ENCODE results near the gene PLEKHB2. TPM values are rescaled to one million over a fixed set of nuclear protein-coding genes. Genes with fewer than 3 reads are reported as not detected.

Gene PLEKHB2
- total RNA-seq, 1 experiment from 2014 or later, result 55.9 TPM

DNA sequence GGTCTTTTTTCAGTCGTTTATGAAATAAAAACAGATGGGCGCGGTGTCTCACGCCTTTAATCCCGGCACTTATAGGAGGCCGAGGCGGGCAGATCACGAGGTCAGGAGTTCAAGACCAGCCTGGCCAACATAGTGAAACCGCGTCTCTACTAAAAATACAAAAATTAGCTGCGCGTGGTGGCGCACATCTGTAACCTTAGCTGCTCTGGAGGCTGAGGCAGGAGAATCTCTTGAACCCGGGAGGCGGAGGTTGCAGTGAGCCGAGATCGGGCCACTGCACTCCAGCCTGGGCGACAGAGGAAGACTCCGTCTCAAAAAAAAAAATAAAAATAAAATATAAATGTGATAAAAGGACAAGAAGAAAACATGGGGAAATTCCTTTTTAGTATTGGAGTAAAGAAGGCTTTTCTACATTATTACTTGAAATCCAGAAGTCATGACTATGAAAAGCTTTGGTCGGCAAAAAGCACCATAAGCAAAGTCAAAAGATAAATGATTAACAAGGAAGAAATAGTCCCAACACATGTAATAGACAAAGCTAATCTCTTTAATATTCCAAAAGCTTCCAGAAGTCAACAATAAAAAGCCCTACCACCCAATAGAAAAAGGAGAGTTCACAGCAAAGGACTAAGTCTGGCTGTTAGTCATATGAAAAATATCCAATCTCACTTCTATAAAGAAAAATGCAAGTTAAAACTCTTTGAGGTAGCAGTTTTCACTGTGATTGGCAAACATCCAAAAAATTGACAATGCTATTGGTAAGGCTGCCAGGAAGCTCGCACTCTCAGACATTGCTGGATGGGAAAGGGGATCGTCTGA is 10.5 kb upstream of the PLEKHB2 start:
- H3K27ac Mint-ChIP-seq, result no peak overlapping the region
- H3K4me1 ChIP-seq (ENCODE audit: insufficient read depth, low read length), result no peaks in the 10 kb centered on the region
- H2BK5ac ChIP-seq (ENCODE audit: insufficient read length, low read length), result no peak overlapping the region
- H3K27ac ChIP-seq (ENCODE audit: insufficient read length, low read depth, low read length), result no peak overlapping the region
- H3K4ac ChIP-seq (ENCODE audit: low read depth, low read length), result no peak overlapping the region
- no peak overlapping the region for H3K4me2 ChIP-seq (ENCODE audit: insufficient read depth, insufficient read length, low read length)
- H3K18ac ChIP-seq (ENCODE audit: insufficient read length, low read depth, low read length), result no peak overlapping the region
- peaks cover 22% of the 10 kb centered on the region; the same call in 1 of the 2 replicates for H3K79me2 ChIP-seq (ENCODE audit: insufficient read depth, low read length)
- no peak overlapping the region for H3K56ac ChIP-seq (ENCODE audit: insufficient read length, low read depth, low read length)
- H3K9ac ChIP-seq (ENCODE audit: extremely low read depth, insufficient read length, low read length), result no peak overlapping the region
- H3K4me1 Mint-ChIP-seq, result peaks cover 4 to 7% of the 10 kb centered on the region in 2 experiments; a peak in 2 of 4 replicates
- H3K36me3 Mint-ChIP-seq (ENCODE audit: insufficient read depth in 1 of 3, low read depth in 3 of 3), result peaks cover 9 to 18% (median 10%) of the 10 kb centered on the region in 3 experiments; a peak in 5 of 7 replicates
- H2BK12ac ChIP-seq (ENCODE audit: insufficient read length, low read depth, low read length), result no peak overlapping the region
- no CpG with 5 or more reads among the region's 22 CpGs for WGBS (ENCODE audit: extremely low coverage, insufficient read length, low lambda C conversion rate)
- no peaks in the 10 kb centered on the region for H3K27me3 Mint-ChIP-seq (ENCODE audit: low read depth)
- H4K91ac ChIP-seq (ENCODE audit: insufficient read length, low read depth, low read length), result no peak overlapping the region
- TF ChIP-seq, protein P1, sequence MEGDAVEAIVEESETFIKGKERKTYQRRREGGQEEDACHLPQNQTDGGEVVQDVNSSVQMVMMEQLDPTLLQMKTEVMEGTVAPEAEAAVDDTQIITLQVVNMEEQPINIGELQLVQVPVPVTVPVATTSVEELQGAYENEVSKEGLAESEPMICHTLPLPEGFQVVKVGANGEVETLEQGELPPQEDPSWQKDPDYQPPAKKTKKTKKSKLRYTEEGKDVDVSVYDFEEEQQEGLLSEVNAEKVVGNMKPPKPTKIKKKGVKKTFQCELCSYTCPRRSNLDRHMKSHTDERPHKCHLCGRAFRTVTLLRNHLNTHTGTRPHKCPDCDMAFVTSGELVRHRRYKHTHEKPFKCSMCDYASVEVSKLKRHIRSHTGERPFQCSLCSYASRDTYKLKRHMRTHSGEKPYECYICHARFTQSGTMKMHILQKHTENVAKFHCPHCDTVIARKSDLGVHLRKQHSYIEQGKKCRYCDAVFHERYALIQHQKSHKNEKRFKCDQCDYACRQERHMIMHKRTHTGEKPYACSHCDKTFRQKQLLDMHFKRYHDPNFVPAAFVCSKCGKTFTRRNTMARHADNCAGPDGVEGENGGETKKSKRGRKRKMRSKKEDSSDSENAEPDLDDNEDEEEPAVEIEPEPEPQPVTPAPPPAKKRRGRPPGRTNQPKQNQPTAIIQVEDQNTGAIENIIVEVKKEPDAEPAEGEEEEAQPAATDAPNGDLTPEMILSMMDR (conservative IDR thresholded peaks at IDR 0.05), result no peak
- no peak overlapping the region for H2AFZ ChIP-seq (ENCODE audit: low read length)
- no peak overlapping the region for H2BK15ac ChIP-seq (ENCODE audit: low read depth, low read length)
- H4K8ac ChIP-seq (replicated peaks; ENCODE audit: insufficient read length, low read depth, low read length), result no peak overlapping the region
- no peaks in the 10 kb centered on the region for H3K27me3 ChIP-seq (ENCODE audit: insufficient read depth, low read length)
- no peak overlapping the region for H3K14ac ChIP-seq (ENCODE audit: insufficient read depth, low read length)
- H3K23ac ChIP-seq (ENCODE audit: insufficient read length, low read depth, low read length), result no peak overlapping the region
- H4K20me1 ChIP-seq (ENCODE audit: control insufficient read depth, insufficient read depth, insufficient read length), result no peaks in the 10 kb centered on the region
- no peak overlapping the region for H2BK120ac ChIP-seq (ENCODE audit: low read depth, low read length, poor library complexity, severe bottlenecking)
- no peak overlapping the region for H2AK5ac ChIP-seq (ENCODE audit: insufficient read length, low read length)
- H2BK20ac ChIP-seq (ENCODE audit: low read depth, low read length, poor library complexity, severe bottlenecking), result no peak overlapping the region
- peak overlapping the region; percentile 85 to 89 for H3K4me3 Mint-ChIP-seq
- no peaks in the 10 kb centered on the region for H3K9me3 ChIP-seq (ENCODE audit: control insufficient read depth, low read depth, low read length)
- no peak for DNase-seq
- H3T11ph ChIP-seq (ENCODE audit: low read length), result no peak overlapping the region
- peaks cover 3% of the 10 kb centered on the region for H3K79me1 ChIP-seq (ENCODE audit: insufficient read depth, low read depth, low read length, poor library complexity, severe bottlenecking)
- H3K23me2 ChIP-seq (ENCODE audit: insufficient read length, low read depth, low read length, poor library complexity, severe bottlenecking), result no peaks in the 10 kb centered on the region
- H4K5ac ChIP-seq (ENCODE audit: insufficient read length, low read depth, low read length), result no peak overlapping the region
- no peaks in the 10 kb centered on the region; a peak in 1 of 5 replicates for H3K9me3 Mint-ChIP-seq
